ENCODE measurements around the gene STPG4. TPM values are rescaled to one million over a fixed set of nuclear protein-coding genes. Genes with fewer than 3 reads are reported as not detected.

The STPG4 gene
- total RNA-seq, 1 experiment from 2014 or later: 0.13 TPM

DNA sequence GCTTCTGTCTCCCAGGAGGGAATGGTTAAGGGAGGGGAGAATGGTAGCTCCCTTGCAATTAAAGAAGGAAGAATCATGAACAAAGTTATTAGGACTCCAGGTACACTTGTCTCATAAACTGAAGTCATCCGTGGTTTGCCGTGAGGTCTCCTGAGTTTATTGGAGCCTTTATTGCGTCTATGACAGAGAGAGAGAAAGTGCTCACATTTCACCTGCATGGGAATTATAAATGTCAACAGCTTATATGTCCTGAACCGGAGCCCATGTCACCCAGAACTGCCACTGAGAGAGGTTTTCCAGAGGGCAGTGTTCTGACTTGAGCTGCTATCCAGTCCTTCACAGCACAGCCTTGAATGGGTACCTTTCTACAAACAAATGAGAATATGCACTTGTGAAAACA is 104.3 kb downstream of the STPG4 start:
- Histone ChIP-seq H3K9ac (ENCODE audit: extremely low read depth, insufficient read length, low read length) (no peak overlapping the region), H3K27me3 (ENCODE audit: insufficient read depth, low read length) (no peaks in the 10 kb centered on the region), H2BK120ac (ENCODE audit: low read depth, low read length, poor library complexity, severe bottlenecking) (no peak overlapping the region), H3T11ph (ENCODE audit: low read length) (no peak overlapping the region), H2AFZ (ENCODE audit: low read length) (no peak overlapping the region), H2AK5ac (ENCODE audit: insufficient read length, low read length) (no peak overlapping the region), H3K79me2 (ENCODE audit: insufficient read depth, low read length) (no peaks in the 10 kb centered on the region), H3K56ac (ENCODE audit: insufficient read length, low read depth, low read length) (no peak overlapping the region), H3K4ac (ENCODE audit: low read depth, low read length) (no peak overlapping the region), H3K4me1 (ENCODE audit: insufficient read depth, low read length) (peaks cover 1% of the 10 kb centered on the region; the same call in 1 of the 2 replicates), H3K14ac (ENCODE audit: insufficient read depth, low read length) (no peak overlapping the region), H2BK12ac (ENCODE audit: insufficient read length, low read depth, low read length) (no peak overlapping the region), H4K8ac (replicated peaks; ENCODE audit: insufficient read length, low read depth, low read length) (no peak overlapping the region), H4K20me1 (ENCODE audit: control insufficient read depth, insufficient read depth, insufficient read length) (no peaks in the 10 kb centered on the region), H4K91ac (ENCODE audit: insufficient read length, low read depth, low read length) (no peak overlapping the region), H3K27ac (ENCODE audit: insufficient read length, low read depth, low read length) (no peak overlapping the region), H2BK5ac (ENCODE audit: insufficient read length, low read length) (no peak overlapping the region), H3K23ac (ENCODE audit: insufficient read length, low read depth, low read length) (no peak overlapping the region), H2BK20ac (ENCODE audit: low read depth, low read length, poor library complexity, severe bottlenecking) (no peak overlapping the region), H2BK15ac (ENCODE audit: low read depth, low read length) (no peak overlapping the region), H3K18ac (ENCODE audit: insufficient read length, low read depth, low read length) (no peak overlapping the region), H4K5ac (ENCODE audit: insufficient read length, low read depth, low read length) (no peak overlapping the region), H3K23me2 (ENCODE audit: insufficient read length, low read depth, low read length, poor library complexity, severe bottlenecking) (no peaks in the 10 kb centered on the region), H3K4me2 (ENCODE audit: insufficient read depth, insufficient read length, low read length) (no peak overlapping the region), H3K9me3 (ENCODE audit: control insufficient read depth, low read depth, low read length) (no peaks in the 10 kb centered on the region), H3K79me1 (ENCODE audit: insufficient read depth, low read depth, low read length, poor library complexity, severe bottlenecking) (no peaks in the 10 kb centered on the region)
- no peaks in the 10 kb centered on the region for H3K9me3 Mint-ChIP-seq
- TF ChIP-seq, protein P1, sequence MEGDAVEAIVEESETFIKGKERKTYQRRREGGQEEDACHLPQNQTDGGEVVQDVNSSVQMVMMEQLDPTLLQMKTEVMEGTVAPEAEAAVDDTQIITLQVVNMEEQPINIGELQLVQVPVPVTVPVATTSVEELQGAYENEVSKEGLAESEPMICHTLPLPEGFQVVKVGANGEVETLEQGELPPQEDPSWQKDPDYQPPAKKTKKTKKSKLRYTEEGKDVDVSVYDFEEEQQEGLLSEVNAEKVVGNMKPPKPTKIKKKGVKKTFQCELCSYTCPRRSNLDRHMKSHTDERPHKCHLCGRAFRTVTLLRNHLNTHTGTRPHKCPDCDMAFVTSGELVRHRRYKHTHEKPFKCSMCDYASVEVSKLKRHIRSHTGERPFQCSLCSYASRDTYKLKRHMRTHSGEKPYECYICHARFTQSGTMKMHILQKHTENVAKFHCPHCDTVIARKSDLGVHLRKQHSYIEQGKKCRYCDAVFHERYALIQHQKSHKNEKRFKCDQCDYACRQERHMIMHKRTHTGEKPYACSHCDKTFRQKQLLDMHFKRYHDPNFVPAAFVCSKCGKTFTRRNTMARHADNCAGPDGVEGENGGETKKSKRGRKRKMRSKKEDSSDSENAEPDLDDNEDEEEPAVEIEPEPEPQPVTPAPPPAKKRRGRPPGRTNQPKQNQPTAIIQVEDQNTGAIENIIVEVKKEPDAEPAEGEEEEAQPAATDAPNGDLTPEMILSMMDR (conservative IDR thresholded peaks at IDR 0.05): no peak
- peaks cover 4 to 9% of the 10 kb centered on the region in 2 experiments for H3K4me1 Mint-ChIP-seq
- no peak for DNase-seq
- H3K27me3 Mint-ChIP-seq (ENCODE audit: low read depth): no peaks in the 10 kb centered on the region
- no peak overlapping the region; a peak in 1 of 7 replicates for H3K27ac Mint-ChIP-seq
- no CpG with 5 or more reads among the region's 4 CpGs for WGBS (ENCODE audit: extremely low coverage, insufficient read length, low lambda C conversion rate)
- H3K4me3 Mint-ChIP-seq: no peak overlapping the region
- peaks cover 2 to 14% (median 7%) of the 10 kb centered on the region in 3 experiments; a peak in 4 of 7 replicates for H3K36me3 Mint-ChIP-seq (ENCODE audit: insufficient read depth in 1 of 3, low read depth in 3 of 3)
